ENCODE measurements around the gene CMYA5.

CMYA5 gene

DNA sequence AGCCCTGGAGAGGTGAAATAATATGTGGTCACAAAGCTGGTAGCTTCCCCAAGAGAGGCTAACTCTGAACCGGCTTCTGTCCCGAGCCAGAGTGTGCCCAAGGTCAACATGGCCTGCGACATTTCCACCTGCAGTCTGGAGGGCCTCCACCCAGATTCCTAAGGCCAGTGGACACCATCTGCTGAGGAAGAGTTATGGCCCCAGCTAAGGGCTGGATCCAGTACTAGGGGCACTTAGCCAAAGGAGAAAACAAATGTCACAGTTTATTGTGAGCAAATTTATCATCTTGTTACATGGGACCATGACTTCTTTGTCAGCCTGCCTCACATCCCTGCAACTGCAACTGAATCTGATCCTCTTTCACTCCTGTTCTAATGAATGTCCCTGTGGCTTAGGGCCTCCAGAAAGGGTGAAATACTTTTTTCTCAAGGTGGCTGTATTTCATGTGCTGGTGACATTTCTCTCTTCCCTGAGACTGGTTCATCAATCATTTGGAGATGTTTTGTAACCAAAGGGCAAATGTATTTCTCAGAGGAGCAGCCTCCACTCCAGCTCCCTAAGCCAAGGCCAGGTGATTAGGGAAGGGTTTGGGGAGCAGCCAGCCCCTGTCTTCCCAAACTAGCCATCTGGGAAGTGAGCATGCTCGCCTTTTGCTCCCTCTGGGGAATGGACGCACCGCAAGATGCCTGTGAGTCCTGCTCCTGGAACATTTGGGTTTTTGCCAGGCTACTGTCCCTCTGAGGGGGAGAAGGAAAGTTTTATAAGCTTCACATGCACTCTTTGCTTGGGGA is 148.3 kb downstream of the CMYA5 start:
- Histone ChIP-seq H3K36me3 (ENCODE audit: insufficient read depth, low read length) (no peaks in the 10 kb centered on the region), H3K9me3 (ENCODE audit: low read depth, low read length) (no peaks in the 10 kb centered on the region), H3K9ac (ENCODE audit: insufficient read length) (no peak overlapping the region), H3K4me3 (no peak overlapping the region), H3K27ac (no peak overlapping the region)
- TF ChIP-seq EZH2 (IDR thresholded peaks at IDR 0.05): no peak
- no peak for TF ChIP-seq FOXP2 (optimal IDR thresholded peaks at IDR 0.05; ENCODE audit: control extremely low read depth, extremely low read length, insufficient read depth)
- no peak for TF ChIP-seq POLR2AphosphoS5 (IDR thresholded peaks at IDR 0.05; ENCODE audit: borderline replicate concordance, low read depth, low read length)
- DNase-seq (ENCODE audit: low read depth, low spot score): no peak

DNA sequence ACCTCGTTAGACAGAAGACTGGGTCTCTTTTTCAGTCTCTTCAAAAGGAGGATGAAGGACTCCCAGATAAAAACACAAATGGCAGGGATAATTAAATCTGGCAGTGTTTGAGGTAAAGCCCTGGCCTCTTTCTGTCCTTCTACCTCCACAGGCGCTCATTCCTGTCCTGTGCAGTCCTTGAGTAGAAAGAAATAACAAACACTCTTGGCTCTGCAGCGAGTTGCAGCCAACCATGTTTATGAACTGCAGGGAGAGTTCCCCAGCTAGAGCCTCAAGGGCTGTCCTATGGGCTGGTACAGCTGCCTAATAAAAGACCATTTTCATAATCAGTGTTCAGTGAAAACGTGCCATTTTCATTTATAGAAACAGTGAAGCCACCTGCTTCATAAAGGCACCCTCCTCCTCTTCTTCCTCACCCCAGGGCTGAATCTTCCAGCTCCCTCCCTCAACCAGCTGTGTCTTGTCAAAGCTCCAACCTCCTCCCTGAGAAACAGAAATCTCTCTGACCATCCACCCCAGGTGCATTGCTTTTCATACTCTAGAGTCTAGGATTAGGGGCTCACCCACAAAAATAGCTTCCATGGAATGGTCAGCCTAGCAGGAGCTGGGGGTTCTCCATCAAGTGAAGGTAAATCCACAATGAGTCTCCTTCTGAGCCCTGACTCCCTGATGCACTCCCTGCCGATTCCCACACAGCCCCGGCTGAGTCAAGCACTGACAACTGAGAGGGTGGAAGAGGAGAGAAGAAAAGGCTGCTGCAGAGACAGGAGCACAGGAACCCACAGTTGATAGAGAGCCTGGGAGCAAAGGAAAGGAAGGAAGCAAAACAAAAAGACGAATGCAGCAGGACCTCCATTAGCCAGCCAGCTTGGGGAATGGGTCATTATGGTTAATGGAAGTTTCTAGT is 150.7 kb downstream of the CMYA5 start:
- H3K36me3 ChIP-seq (ENCODE audit: insufficient read depth, low read length): no peaks in the 10 kb centered on the region
- no peaks in the 10 kb centered on the region for H3K9me3 ChIP-seq (ENCODE audit: low read depth, low read length)
- H3K4me3 ChIP-seq: no peak overlapping the region
- H3K27ac ChIP-seq: no peak overlapping the region
- no peak for DNase-seq (ENCODE audit: low read depth, low spot score)
- H3K9ac ChIP-seq (ENCODE audit: insufficient read length): no peak overlapping the region
- no peak for TF ChIP-seq EZH2 (IDR thresholded peaks at IDR 0.05)
- no peak for TF ChIP-seq POLR2AphosphoS5 (IDR thresholded peaks at IDR 0.05; ENCODE audit: borderline replicate concordance, low read depth, low read length)
- no peak for TF ChIP-seq FOXP2 (optimal IDR thresholded peaks at IDR 0.05; ENCODE audit: control extremely low read depth, extremely low read length, insufficient read depth)

DNA sequence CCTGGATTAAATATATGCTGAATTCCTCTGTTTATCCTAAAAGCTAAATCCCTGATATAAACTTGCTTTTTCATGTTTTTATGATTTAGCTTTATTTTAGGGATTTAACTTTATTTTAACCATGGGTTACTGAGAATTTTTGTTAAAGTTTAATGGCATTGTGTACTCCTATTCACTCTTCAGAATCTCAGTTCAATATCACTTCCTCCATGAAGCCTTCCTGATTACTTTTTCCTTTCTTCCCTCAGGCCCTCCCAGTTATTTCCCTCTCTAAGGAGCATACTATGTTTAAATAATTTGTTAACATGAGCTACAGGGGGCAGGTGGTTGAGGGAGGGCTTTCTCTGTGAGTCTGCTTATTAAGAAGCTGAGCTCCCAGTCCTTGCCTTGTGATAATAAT is 151.5 kb downstream of the CMYA5 start:
- no peaks in the 10 kb centered on the region for H3K9me3 ChIP-seq (ENCODE audit: low read depth, low read length)
- no peak for DNase-seq (ENCODE audit: low read depth, low spot score)
- H3K36me3 ChIP-seq (ENCODE audit: insufficient read depth, low read length): no peaks in the 10 kb centered on the region
- no peak overlapping the region for H3K9ac ChIP-seq (ENCODE audit: insufficient read length)
- no peak overlapping the region for H3K4me3 ChIP-seq
- H3K27ac ChIP-seq: no peak overlapping the region
- TF ChIP-seq FOXP2 (optimal IDR thresholded peaks at IDR 0.05; ENCODE audit: control extremely low read depth, extremely low read length, insufficient read depth): no peak
- TF ChIP-seq EZH2 (IDR thresholded peaks at IDR 0.05): no peak
- no peak for TF ChIP-seq POLR2AphosphoS5 (IDR thresholded peaks at IDR 0.05; ENCODE audit: borderline replicate concordance, low read depth, low read length)

DNA sequence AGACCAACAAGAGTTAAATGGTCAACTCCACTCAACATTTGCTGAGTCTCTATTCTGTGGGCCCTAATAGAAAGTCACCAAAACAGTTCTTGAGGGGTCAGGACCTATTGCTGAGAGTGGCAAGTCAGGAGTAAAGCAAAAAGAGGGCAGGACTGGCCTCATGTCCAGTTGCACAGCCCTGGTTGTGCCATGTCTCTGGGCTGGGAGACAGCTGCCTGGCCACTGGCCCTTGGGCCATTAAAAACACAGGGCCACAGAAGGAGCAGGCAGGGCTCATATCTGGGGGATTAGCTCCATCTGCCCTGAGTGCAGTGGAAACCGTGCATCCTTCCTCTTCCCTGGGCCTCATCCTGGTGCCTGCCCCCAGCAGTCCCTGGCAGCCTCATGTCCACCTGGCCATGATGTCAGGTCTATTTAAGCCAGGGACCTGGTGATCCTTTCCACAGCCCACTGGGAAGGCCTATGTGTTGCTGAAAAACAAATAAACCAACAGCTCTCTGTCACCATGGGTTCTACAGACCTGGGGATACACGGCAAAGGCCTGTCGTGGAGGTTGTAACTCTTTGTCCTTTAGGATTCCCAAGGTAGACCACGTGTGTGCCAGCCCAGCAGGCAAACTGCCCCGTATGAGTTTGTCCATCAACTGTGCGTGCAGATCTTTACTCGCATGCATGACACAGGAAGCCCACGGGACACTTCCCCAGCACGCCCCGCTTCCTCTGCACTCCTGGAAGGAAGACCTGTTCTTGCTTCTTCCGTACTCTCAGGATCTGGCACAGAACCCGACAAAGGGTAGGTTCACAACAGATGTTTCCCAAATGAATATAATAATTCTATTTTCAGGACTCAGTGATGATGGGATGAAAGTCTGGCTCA is 152.6 kb downstream of the CMYA5 start:
- Histone ChIP-seq H3K27ac (no peak overlapping the region), H3K9me3 (ENCODE audit: low read depth, low read length) (no peaks in the 10 kb centered on the region), H3K4me3 (no peak overlapping the region), H3K9ac (ENCODE audit: insufficient read length) (no peak overlapping the region), H3K36me3 (ENCODE audit: insufficient read depth, low read length) (no peaks in the 10 kb centered on the region)
- no peak for TF ChIP-seq POLR2AphosphoS5 (IDR thresholded peaks at IDR 0.05; ENCODE audit: borderline replicate concordance, low read depth, low read length)
- no peak for TF ChIP-seq EZH2 (IDR thresholded peaks at IDR 0.05)
- no peak for TF ChIP-seq FOXP2 (optimal IDR thresholded peaks at IDR 0.05; ENCODE audit: control extremely low read depth, extremely low read length, insufficient read depth)
- DNase-seq (ENCODE audit: low read depth, low spot score): no peak

DNA sequence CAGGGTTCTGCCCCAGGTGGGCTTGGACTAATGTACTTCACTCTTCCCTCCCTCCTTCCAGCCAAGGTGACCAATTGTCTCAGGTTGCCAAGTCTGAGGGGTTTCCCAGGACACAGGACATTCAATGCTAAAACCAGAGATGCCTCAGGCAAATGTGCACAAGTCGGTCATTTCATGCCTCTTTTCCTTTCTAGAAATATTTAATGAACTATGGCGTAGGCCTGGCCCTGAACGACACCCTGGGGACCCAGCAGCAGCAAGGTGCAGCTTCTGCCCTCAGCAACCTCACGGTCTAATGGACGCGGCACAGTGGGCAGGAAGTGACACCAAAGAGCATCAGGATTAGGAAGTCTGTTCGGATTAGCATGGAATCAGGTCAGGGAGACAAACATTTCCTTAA is 153.4 kb downstream of the CMYA5 start:
- DNase-seq (ENCODE audit: low read depth, low spot score): no peak
- no peak for TF ChIP-seq EZH2 (IDR thresholded peaks at IDR 0.05)
- TF ChIP-seq FOXP2 (optimal IDR thresholded peaks at IDR 0.05; ENCODE audit: control extremely low read depth, extremely low read length, insufficient read depth): no peak
- TF ChIP-seq POLR2AphosphoS5 (IDR thresholded peaks at IDR 0.05; ENCODE audit: borderline replicate concordance, low read depth, low read length): no peak
- H3K9ac ChIP-seq (ENCODE audit: insufficient read length): no peak overlapping the region
- no peak overlapping the region for H3K4me3 ChIP-seq
- H3K27ac ChIP-seq: no peak overlapping the region
- no peaks in the 10 kb centered on the region for H3K9me3 ChIP-seq (ENCODE audit: low read depth, low read length)
- H3K36me3 ChIP-seq (ENCODE audit: insufficient read depth, low read length): no peaks in the 10 kb centered on the region

DNA sequence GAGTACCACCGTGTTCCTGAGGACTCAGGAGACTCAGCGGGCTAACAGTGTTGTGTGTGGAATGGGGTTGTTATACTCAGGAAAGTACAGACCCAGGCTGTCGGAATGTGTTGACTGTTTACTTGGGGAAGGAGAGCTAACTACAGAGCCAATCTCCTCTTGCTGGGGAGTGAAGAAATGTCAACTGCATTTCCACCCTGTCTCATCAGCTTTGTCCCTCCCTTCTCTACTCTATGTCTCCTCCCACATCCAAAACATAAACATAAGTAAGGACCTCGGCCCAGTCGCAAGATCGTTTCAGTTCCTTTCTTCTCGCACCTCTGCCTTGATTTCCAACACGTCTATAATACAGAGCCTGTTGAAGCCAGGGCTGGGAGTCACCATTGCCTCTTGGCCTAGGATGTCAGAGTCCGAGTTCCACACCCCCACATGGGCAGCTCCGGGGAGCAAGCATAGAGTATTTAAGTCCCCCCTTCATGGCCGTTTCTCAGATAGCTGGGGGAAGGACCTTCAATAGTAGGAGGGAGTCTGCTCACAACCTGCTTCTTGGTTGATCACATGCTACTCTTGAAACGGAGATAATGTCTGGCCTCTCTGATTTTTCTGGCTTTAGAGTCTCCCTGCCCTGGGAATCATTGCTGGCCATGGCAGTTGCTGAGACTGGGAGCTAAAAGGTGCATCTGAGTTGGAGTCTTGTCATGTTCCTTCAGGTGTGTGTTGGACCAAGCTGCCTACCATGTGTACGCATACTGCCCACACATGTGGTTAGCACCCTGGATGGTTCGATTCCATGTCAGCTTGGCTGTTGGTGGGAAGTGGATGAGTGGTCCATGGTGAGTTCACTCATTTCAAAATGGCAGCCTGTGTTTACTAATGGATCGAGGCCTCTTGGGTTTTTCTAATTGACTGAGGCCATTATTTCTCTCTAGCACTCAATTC is 154.1 kb downstream of the CMYA5 start:
- no peaks in the 10 kb centered on the region for H3K36me3 ChIP-seq (ENCODE audit: insufficient read depth, low read length)
- H3K9me3 ChIP-seq (ENCODE audit: low read depth, low read length): no peaks in the 10 kb centered on the region
- H3K27ac ChIP-seq: no peak overlapping the region
- no peak for DNase-seq (ENCODE audit: low read depth, low spot score)
- TF ChIP-seq POLR2AphosphoS5 (IDR thresholded peaks at IDR 0.05; ENCODE audit: borderline replicate concordance, low read depth, low read length) (no peak), FOXP2 (optimal IDR thresholded peaks at IDR 0.05; ENCODE audit: control extremely low read depth, extremely low read length, insufficient read depth) (no peak), EZH2 (IDR thresholded peaks at IDR 0.05) (no peak)
- no peak overlapping the region for H3K9ac ChIP-seq (ENCODE audit: insufficient read length)
- H3K4me3 ChIP-seq: no peak overlapping the region

DNA sequence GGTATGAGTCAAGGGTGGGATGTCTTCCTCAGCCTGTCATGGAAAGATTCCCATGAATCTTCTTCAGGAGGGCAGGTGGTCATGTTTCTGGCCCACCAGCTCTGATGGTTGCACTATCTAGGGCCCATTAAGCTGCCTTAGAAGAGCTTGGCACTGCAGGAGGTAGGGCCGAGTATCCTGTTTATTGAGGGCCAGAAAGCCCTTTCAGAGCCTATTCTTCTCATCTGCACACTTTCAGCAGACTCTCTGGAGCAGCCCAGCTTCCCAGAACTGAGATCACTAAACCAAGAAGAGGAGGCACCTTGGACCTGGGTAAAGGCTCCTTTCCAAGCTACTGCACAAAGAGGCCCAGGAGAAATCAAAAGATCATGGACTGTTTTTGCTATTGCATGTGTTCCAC is 154.9 kb downstream of the CMYA5 start:
- Histone ChIP-seq H3K9me3 (ENCODE audit: low read depth, low read length) (no peaks in the 10 kb centered on the region), H3K36me3 (ENCODE audit: insufficient read depth, low read length) (no peaks in the 10 kb centered on the region), H3K4me3 (no peak overlapping the region), H3K27ac (no peak overlapping the region), H3K9ac (ENCODE audit: insufficient read length) (no peak overlapping the region)
- DNase-seq (ENCODE audit: low read depth, low spot score): no peak
- TF ChIP-seq POLR2AphosphoS5 (IDR thresholded peaks at IDR 0.05; ENCODE audit: borderline replicate concordance, low read depth, low read length): no peak
- no peak for TF ChIP-seq FOXP2 (optimal IDR thresholded peaks at IDR 0.05; ENCODE audit: control extremely low read depth, extremely low read length, insufficient read depth)
- TF ChIP-seq EZH2 (IDR thresholded peaks at IDR 0.05): no peak

Measured in SK-N-MC (cell line).